CD4-positive, alpha-beta T cell treated with Interferon alpha-2 for 1 hour (primary cell): ENCODE data around the gene LGMN.

Experiments used
- DNase-seq, 2 donors: peaks; one replicate each; pipeline ENCODE4 v3.0.0-alpha.2; 2020 to 2022

LGMN gene

DNA sequence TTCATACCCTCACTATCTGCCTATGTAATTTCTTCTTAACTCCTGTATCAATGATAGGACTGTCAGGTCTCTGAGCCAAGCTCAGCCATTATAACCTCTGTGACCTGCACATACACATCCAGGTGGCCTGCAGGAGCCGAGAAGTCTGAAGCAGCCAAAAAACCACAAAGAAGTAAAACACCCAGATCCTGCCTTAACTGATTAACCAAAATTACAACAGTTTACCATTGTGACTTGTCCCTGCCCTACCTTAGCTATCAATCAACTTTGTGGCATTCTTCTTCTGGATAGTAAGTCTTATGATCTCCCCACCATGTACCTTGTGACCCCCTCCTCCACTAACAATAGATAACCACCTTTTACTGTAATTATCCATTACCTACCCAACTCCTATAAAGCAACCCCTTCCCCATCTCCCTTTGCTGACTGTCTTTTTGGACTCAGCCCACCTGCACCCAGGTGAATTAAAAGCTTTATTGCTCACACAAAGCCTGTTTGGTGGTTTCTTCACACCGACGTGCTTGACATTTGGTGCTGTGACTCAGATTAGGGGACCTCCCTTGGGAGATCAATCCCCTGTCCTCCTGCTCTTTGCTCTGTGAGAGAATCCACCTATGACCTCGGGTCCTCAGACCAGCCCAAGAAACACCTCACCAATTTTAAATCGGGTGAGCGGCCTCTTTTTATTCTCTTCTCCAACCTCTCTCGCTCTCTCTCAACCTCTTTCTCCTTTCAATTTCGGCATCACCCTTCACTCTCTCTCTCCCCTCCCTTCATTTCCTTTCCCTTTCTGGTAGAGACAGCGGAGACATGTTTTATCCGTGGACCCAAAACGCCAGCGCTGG lies 11.5 kb upstream of the LGMN start:
- no peak for DNase-seq

DNA sequence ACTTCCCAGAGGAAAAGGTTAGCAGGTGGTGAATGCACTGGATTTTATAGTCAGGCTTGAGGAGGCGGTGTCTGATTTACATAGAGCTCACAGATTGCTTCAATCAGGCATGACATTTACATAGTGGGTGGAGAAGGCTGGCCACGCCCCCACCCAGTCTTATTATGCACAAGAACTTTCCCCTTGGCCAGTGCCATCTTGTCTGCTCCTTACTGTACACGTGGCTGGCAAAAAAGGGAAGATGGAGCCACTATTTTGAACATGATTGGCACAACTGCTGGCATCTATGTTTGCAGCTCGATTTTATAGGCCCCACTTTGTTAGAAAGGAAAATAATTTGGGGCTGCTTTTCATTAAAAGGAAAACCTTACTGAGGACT lies 10.9 kb upstream of the LGMN start:
- DNase-seq = no peak

DNA sequence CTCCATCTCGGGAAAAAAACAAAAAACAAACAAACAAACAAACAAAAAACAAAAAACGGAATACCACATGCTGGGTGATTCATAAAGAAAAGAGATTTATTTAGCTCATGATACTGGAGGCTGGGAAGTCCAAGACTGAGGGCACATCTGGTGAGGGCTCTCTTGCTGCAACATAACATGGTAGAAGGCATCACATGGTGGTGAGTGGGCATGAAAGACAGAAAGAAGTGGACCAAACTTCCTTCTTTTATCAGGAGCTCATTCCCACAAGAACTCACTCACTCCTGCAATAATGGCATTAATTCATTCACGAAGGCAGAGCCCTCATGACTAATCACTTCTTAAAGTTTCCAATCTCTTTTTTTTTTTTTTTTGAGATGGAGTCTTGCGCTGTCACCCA lies 8.0 kb upstream of the LGMN start:
- DNase-seq = no peak

DNA sequence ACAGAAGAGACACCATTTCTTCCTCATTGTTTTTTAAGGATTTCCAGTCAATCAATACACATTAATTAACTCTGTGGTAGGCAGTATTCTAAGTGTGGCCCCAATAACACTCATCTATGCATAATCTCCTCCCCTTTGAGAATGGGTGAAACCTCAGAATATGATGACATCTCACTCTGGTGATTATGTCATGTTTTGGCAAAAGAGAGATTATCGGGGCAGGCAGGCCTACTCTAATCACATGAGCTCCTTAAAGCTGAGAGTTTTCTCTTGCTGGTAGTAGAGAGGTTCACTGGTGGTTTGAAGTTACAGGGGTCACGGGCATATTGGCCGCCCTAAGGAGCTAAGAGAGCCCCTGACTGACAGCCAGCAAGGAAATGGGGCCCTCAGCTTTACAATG lies 7.1 kb upstream of the LGMN start:
- DNase-seq = no peak

DNA sequence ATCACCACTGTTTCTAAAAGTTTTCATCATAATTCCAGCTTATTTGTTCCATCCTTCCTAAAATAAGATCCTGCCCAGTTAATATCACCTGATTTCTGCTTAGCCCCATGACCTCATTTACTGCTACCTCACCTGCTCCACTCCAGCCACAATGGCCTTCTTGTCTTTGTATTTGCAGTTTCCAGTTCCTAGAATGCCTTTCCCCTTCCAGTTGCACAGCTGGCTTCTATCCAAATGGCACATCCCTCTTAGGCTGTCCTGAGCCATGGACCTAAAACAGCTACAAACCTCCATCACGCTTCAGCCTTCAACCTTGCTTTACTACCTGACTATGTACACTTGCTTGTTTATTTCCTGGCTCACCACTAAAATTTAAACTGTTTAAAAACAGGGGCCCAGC lies 6.5 kb upstream of the LGMN start:
- DNase-seq = no peak

DNA sequence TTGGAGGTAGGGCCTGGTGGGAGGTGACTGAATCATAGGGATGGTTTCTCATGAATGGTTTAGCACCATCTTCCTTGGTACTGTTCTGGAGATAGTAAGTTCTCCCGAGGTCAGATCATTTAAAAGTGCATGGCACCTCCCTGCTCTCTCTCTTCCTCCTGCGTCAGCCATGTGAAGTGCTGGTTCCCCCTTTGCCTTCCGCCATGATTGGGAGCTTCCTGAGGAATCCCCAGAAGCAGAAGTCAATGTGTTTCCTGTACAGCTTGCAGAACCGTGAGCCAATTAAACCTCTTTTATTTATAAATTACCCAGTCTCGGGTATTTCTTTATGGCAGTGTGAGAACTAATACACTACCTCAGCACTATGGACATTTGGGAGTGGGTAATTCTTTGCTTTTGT lies 4.8 kb upstream of the LGMN start:
- peak in 1 of 2 donors; percentile 37 for DNase-seq

DNA sequence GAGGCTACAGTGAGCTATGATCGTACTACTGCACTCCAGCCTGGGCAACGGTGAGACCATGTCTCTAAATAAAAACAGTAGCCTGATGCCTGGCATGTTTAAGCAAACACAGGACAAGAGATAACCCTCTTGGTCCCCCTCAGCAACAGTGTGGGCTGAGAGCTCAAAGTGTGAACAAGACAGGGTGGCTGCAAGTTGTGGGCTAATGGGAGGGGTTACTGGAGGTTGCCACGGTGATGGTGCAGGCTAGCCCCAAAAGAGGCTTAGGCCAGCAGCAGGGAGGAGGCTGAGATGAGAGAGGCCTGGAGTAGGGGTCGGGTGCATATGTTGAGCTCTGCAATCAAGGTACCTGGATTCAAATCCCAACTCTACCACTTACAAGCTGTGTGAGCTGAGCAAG lies 3.4 kb upstream of the LGMN start:
- DNase-seq = no peak

DNA sequence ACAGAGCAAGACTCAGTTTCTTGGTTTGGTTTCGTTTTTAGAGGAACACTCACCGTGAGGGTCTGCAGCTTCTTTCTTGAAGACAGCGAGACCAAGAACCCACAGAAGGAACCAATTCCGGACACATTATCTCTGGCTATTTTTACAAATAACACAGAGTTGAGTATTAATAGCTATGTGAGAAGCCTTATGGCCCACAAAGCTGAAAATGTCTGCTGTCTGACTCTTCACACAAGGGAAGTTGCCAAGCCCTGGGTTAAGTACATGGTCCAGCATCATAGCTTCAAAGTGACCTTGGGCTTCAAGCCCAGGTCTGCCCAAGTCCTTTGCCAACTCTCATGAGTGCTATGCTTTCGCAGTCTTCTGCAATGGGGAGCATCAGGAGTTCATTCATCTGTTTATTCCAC lies 2.6 kb upstream of the LGMN start:
- no peak for DNase-seq

DNA sequence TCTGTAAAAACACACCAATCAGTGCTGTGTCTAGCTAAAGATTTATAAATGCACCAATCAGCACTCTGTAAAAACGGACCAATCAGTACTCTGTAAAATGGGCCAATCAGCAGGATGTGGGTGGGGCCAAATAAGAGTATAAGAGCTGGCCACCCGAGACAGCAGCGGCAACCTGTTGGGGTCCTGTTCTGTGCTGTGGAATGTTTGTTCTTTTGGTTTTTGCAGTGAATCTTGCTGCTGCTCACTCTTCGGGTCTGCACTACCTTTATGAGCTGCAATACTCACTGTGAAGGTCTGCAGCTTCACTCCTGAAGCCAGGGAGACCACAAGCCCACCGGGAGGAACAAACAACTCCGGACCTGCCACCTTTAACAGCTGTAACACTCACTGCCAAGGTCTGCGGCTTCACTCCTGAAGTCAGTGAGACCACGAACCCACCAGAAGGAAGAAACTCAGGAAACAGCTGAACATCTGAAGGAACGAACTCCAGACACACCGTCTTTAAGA lies 1.8 kb upstream of the LGMN start:
- peak; percentile 67 to 75 for DNase-seq

DNA sequence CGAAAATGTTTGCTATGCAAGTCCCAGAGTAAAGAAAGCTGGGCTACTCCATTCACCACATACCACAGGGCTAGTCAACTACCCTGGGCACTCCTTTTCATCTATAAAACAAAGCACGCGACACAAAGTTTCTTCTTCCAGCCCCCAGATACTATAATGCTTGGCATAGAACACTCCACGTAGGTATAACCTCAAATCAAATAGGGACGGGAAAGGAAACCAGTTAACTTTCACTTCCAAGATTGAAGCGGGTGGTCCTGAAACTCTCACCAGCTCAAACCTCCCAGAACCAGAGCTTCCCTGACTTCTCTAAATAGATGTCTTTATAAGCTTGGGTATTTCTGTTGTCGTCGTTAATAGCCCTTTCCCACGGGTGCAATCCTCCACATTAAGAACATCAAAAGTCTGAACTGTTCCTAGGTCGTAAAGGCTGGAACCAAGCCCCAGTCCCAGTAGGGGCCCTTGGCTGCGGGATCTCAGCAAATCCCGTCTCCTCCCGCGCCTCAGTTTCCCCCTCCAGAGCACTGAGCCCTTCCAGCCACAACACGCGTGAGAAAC lies 647 bp downstream of the LGMN start:
- peak in 1 of 2 donors; percentile 16 for DNase-seq

DNA sequence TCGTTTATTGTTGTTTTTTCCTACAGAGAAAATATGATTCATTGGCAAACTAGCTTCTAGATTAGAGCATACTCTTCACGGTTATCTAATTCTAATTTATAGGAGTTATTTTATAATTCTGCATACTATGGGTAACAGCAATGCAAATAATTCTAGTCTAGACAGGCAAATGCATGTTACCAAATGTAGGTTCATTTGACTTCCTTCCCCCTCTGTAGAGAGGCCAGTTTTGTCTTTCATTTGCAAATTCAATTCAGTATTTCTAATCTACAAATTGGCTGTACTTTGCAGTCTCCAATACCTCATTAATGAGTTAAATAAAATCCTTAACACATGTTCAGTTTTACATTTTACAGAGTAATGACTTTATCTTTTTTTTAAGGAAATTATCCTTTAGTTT lies 4.2 kb downstream of the LGMN start:
- no peak for DNase-seq

DNA sequence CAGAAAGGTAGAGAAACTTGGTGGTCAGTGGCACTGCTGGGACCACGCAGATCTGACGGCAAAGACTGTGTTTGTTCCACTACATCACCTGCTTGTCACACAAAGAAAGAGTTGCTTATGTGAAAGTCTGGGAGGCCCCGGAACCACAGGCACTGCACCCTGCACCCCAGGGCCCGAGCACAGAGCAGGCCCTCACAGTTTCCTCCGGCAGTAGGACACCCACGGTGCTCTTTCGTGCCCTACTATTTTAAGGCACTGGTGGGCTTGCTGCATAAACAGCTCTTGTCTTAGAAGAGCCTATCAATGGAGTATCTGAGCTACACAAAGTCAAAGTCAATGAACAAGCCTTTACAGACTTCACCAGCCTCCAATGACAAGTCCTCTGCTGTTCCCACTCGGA lies 8.0 kb downstream of the LGMN start:
- no peak for DNase-seq

DNA sequence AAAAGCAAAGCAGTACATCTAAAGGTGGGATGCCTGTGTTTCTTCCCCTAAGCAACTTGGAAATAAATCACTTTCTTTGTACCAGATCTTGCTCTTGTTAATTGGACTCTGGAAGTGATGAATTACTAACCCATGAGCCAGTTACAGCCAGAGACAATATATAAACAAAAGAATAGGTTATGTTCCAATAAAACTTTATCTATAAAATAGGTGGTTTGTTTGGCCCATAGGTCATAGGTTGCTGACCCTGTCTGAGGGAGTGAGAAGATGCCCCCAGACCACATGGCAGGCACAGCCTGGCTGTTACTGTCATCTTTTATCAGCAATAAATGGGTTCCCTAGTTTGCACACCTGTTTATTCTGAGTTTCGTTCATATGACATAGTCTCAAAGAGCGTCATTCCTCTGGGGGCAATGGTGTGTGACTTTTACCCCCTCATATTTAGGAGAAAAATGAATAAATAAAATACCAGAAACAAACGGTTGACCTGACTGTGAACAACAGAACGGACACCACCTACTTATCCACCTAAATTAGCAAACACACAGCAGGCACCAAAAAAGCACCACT lies 10.7 kb downstream of the LGMN start:
- DNase-seq = no peak

DNA sequence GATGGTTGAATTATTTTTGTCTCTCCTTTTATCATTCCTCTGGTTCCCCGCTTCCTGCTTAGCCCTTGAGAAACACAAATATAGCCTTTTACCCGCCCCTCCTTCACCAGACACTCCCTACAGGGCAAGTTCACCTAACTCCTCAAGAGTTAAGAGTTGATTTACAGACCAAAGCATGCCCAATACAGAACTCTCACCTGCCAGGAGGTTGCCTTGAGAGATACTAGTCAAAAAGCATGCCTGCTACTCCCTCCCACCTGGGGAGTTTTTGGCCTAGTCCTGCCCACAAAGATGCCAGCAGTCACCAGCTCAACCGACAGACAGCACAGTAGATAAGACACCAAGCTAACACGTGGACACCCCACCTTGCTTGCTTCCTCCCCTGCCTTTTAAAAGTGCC lies 11.2 kb downstream of the LGMN start:
- no peak for DNase-seq

DNA sequence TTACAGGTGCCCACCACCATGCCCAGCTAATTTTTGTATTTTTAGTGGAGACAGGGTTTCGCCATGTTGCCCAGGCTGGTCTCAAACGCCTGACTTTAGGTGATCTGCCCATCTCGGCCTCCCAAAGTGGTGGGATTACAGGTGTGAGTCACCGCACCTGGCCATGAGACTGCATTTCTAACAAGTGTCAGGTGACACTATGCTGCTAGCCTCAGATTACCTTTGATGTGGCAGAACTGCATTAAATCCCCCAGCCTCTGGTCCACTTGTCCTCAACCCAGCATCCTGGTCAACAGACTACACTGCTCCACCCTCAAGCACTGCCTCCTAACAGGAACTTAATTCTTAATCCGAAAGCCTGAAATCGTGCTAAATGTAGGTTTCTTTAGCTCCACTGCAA lies 13.1 kb downstream of the LGMN start:
- DNase-seq = no peak

DNA sequence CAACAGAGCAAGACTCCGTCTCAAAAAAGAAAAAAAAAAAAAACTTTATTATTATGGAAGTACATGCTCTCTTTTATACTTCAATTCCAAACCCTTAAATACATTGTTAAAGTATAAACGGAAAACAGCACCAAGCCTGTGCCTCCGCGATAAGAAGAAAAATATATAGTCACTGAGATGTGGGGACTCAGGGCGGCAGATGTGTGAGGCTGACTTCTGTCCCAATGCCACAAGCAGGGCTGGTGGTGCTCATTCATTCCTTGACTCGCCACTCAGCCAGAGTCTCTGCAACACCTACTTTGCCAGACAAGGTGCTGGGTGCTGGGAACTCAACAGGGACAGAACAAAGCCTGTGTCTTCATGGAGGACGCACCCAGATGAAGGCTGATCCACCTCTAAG lies 13.8 kb downstream of the LGMN start:
- no peak for DNase-seq

DNA sequence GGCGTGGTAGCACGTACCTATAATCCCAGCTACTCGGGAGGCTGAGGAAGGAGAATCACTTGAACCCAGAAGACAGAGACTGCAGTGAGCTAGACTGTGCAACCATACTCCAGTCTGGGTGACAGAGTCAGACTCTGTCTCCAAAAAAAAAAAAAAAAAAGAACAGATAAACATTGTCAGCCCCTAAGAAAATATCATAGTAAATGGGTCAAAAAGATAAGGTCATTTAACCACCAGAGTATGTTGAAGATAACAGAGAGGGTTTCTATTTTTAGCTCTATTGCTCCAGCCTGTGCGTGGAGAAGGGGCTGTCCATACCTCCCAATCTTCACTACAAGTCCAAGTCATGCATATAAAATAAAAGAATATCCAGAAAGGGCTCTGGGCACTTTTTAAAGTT lies 15.4 kb downstream of the LGMN start:
- DNase-seq = no peak

DNA sequence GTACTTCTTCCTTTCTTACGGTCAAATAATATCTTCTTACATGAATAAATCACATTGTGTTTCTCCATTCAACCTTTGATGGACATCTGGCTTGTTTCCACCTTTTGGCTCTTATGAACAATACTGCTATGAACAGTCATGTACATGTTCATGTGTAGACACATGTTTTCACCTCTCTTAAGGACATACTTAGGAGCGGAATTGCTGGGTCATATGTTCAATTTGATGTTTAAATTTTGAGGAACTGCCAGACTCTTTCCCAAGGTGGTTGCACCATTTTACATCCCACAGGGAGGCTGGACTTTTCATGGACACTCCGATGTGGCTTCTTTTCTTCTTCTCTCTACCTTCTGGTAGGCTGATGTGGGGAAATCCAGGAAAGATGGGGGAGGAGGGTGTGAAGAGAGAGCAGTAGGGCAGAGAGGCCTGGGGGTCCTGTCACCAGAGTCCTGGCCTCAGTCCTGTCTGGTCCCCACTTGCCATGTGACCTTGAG lies 16.8 kb downstream of the LGMN start:
- no peak for DNase-seq

DNA sequence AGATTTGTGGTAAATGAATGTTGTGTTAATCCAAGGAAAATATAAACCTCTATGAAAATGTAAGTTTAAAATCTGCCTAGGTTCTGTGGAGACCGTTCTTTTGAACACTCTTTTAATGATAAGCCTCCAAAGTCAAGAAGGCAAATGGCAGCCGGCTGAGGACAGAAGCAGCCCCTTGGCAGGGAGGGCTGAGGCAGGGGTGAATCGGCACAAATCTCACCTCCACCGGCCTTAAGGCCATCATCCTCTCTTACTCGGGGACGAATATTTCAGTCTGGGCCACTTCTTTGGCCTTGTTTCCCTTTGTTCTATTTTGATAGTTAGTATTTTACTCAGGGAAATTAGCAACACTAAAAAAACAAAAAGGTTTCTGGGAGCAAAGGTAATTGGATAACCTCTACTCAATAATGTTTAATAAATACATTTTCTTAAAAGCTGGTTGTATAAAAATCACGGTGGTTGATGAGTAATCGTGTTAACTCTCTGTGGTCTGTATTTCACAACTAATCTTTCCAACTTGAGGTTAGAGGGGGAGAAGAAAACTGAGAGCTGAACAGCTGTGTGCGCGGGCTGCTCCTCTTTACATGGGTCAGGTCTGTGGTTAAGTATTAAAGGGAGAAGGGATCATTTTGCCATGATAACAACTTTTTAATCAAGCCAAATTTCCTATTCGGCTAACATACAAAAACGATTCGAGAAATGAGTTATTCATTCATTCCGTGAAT lies 18.6 kb downstream of the LGMN start:
- DNase-seq = no peak

DNA sequence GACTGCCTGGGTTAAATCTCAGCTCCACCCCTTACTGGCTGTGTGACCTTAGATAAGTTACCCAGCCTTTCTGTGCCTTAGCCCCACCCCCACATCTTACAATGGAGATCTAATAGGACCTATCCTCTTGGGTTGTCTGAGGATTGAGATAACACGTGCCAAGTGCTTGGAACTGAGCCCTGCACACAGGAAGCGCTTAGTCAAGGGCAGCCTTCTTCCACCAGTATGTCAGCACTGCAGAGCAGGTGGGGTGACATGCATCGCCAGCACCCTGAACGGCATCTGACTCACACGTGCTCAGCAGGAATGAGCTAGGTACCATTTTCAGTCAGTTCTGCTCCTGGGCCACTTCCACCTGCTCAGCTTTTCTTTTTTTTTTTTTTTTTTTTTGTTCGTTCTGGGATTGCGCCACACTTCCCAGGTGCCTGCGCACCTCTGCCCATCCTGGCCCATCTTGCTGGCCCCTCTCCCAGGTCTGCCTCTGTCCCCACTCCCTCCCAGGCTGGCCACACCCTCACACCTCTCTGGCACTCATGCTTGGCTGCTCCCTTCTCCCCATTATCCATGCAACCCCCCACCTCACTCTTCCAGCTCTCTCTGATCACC lies 19.6 kb downstream of the LGMN start:
- peak in 1 of 2 donors; percentile 29 for DNase-seq

DNA sequence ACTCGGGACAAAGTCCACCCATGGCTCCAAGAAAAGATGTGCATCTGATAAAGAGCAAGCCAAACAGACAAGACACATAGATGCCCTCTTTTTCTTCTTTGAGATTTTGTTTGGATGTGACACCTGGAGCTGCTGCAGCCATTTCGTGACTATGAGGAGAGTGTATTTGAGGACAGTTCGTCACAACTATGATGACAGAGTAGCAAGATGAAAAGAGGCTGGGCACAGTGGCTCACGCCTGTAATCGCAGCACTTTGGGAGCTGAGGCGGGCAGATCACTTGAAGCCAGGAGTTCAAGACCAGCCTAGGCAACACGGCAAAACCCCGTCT lies 21.5 kb downstream of the LGMN start:
- no peak for DNase-seq

DNA sequence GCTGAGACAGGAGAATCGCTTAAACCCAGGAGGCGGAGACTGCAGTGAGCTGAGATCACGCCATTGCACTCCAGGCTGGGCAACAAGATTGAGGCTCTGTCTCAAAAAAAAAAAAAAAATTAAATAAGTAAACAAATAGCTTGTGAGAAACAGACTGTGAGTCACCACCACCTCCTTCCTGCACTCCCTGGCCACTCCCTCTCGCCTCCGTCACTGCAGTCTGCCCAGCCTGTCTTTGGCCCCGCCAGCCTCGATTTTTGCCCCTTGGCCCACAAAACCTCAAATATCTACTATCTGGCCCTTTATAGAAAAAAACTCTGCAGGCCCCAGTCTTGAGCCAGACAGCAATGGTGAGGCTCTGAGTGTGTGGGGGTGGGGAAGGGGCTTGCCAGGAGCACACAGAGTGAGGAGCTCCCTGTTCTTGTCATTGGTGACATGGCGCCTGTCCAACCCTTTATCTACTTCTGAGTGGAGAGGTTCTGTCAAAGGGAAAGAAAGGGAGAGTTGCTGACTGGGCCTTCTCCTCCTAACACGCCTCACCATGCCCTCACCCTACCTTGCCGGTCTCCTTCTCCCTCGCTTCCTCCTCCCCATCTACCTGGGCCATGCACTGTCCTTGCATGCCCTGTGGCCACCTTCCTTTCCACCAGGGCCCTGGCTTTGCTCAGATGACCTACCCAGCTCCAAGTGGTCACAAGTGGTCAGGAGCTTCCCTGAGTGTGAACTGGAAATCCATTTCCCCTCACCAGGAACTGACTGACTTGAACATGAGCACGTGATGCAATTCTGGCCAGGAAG lies 22.1 kb downstream of the LGMN start:
- DNase-seq = peak; percentile 47 to 71
